A673 (cell line): ENCODE measurements around the gene MAGI1.

Source experiments
- CTCF ChIP-seq: fragments of 300-800, 200-600 bp; sonication (generic); conservative IDR thresholded peaks from 2 replicates; pipeline ENCODE4 v1.5.1; 2017; ENCODE audit warnings: low read depth, mild to moderate bottlenecking, antibody characterized with exemption, low read length, moderate library complexity, mixed read lengths
- EZH2 ChIP-seq: fragments of 200-600 bp; sonication (generic); IDR thresholded peaks from 2 replicates; pipeline ENCODE4 v1.6.1; 2017; ENCODE audit warnings: borderline replicate concordance, low read depth, mild to moderate bottlenecking, mixed read lengths, antibody characterized with exemption, low read length; ENCODE audit not compliant: poor library complexity, severe bottlenecking

DNA sequence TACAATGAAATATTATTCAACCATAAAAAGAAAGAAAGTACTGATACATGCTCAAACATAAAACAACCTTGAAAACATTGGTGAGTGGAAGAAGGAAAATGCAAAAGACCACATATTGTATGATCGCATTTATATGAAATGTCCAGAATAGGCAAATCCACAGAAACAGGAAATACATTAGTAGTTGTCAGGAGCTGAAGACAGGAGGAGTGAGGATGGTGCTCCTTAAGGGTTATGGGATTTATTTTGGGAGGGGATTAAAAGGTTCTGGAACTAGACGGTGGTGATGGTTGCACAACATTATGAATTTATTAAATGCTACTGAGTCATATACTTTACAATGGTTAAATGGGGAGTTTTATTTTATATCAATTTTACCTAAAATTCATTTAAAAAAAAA is 12.1 kb upstream of the MAGI1 start:
- TF ChIP-seq CTCF = no peak
- TF ChIP-seq EZH2 = no peak
